Gastroesophageal sphincter (tissue), 3 donors: ENCODE data around the gene TMEM266.

Experiments
- EP300 ChIP-seq: sonication (generic); formaldehyde crosslinking; IDR thresholded peaks from one replicate; pipeline ENCODE4 v1.6.1; 2017; ENCODE audit warnings: antibody characterized with exemption, mild to moderate bottlenecking
- POLR2AphosphoS5 ChIP-seq: sonication (generic); formaldehyde crosslinking; IDR thresholded peaks from one replicate; pipeline ENCODE4 v1.6.1; 2017; ENCODE audit warnings: antibody characterized with exemption
- TF ChIP-seq, protein P1 (sequence below), 4 experiments: fragments of 200-600 bp in 2 of 4; fragments of 450-650 bp in 2 of 4; sonication (generic) in 1 of 4; IDR thresholded peaks; one replicate each; pipeline ENCODE4 v1.5.1; 2017 to 2019; ENCODE audit warnings: antibody characterized with exemption in 4 of 4, mild to moderate bottlenecking in 2 of 4, moderate library complexity in 2 of 4

DNA sequence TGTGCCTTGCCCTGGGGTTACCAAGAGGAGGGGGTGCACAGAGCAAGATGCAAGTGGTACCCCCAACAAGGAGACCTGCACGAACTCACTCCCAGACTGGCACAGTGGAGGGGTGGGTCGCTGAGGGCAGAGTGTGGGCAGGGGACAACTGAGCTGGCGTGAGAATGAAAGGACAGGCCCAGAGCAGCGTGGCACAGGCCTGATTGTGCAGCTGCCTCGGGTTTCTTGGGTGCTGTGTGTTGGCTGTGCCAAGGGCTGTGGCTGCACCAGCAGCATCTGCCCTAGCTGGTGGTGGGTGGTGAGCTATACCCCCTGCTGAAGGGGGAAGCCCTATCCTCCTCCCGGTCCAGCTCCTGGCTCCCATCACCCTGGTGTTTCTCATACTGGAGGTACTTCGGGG, 92.4 kb downstream of the TMEM266 start:
- TF ChIP-seq, protein P1, sequence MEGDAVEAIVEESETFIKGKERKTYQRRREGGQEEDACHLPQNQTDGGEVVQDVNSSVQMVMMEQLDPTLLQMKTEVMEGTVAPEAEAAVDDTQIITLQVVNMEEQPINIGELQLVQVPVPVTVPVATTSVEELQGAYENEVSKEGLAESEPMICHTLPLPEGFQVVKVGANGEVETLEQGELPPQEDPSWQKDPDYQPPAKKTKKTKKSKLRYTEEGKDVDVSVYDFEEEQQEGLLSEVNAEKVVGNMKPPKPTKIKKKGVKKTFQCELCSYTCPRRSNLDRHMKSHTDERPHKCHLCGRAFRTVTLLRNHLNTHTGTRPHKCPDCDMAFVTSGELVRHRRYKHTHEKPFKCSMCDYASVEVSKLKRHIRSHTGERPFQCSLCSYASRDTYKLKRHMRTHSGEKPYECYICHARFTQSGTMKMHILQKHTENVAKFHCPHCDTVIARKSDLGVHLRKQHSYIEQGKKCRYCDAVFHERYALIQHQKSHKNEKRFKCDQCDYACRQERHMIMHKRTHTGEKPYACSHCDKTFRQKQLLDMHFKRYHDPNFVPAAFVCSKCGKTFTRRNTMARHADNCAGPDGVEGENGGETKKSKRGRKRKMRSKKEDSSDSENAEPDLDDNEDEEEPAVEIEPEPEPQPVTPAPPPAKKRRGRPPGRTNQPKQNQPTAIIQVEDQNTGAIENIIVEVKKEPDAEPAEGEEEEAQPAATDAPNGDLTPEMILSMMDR (IDR thresholded peaks at IDR 0.05): no peak
- TF ChIP-seq POLR2AphosphoS5 (no peak), EP300 (no peak)
